Neural cell (in vitro differentiated cells): ENCODE data around the gene CTSO.
A peak's percentile ranks its signal among the peaks of the same experiment; 100 is the strongest.

Experiments used
- CTCF ChIP-seq: fragments of 450-650 bp; IDR thresholded peaks from 2 replicates; pipeline ENCODE4 v1.5.1; 2014; ENCODE audit warnings: antibody characterized with exemption, mild to moderate bottlenecking, moderate library complexity; ENCODE audit not compliant: poor library complexity, severe bottlenecking
- EP300 ChIP-seq: fragments of 450-650 bp; conservative IDR thresholded peaks from 2 replicates; pipeline ENCODE4 v1.6.1; 2014; ENCODE audit warnings: antibody characterized with exemption, mild to moderate bottlenecking, moderate library complexity; ENCODE audit not compliant: poor library complexity, severe bottlenecking
- SMC3 ChIP-seq: fragments of 450-650 bp; conservative IDR thresholded peaks from 2 replicates; pipeline ENCODE4 v1.6.1; 2014; ENCODE audit warnings: antibody characterized with exemption, mild to moderate bottlenecking, moderate library complexity; ENCODE audit not compliant: poor library complexity
- TAF1 ChIP-seq: IDR thresholded peaks from 2 replicates; pipeline ENCODE4 v1.6.1; 2012; ENCODE audit warnings: low read depth

- TF ChIP-seq EP300 (peak; percentile 89), CTCF (no peak), TAF1 (no peak), SMC3 (no peak)
Measured at GRCh38 chr4:155974996-155975395, 21.3 kb upstream of the CTSO start.
